ENCODE results near the gene CCDC192. TPM values are rescaled to one million over a fixed set of nuclear protein-coding genes. Genes with fewer than 3 reads are reported as not detected.

CCDC192 gene
- total RNA-seq, 6 experiments from 2014 or later, result not detected

GRCh38 chr5:127919818-127920217 is 216.6 kb downstream of the CCDC192 start:
- ATAC-seq (no peak), DNase-seq (no peak)
- TF ChIP-seq CTCF (IDR thresholded peaks at IDR 0.05), result no peak
- TF ChIP-seq POLR2A (IDR thresholded peaks at IDR 0.05), result no peak
- no peaks in the 10 kb centered on the region for H3K36me3 ChIP-seq
- no peaks in the 10 kb centered on the region for H3K9me3 ChIP-seq
- H3K27me3 ChIP-seq, result no peaks in the 10 kb centered on the region
- intact Hi-C loops (cut with DNase I), result no loop called here
- no peak overlapping the region for H3K4me3 ChIP-seq
- no peak overlapping the region for H3K27ac ChIP-seq
- no peaks in the 10 kb centered on the region for H3K4me1 ChIP-seq

GRCh38 chr5:127920936-127921335 is 217.7 kb downstream of the CCDC192 start:
- TF ChIP-seq POLR2A (IDR thresholded peaks at IDR 0.05) (no peak), CTCF (IDR thresholded peaks at IDR 0.05) (no peak)
- Histone ChIP-seq H3K36me3 (no peaks in the 10 kb centered on the region), H3K27ac (no peak overlapping the region), H3K4me3 (no peak overlapping the region), H3K4me1 (no peaks in the 10 kb centered on the region), H3K9me3 (no peaks in the 10 kb centered on the region), H3K27me3 (no peaks in the 10 kb centered on the region)
- DNase-seq (no peak), ATAC-seq (no peak)
- intact Hi-C loops (cut with DNase I), result no loop called here

GRCh38 chr5:127922603-127923002 is 219.4 kb downstream of the CCDC192 start:
- intact Hi-C loops (cut with DNase I), result no loop called here

GRCh38 chr5:127923804-127924570 is 220.8 kb downstream of the CCDC192 start:
- no peaks in the 10 kb centered on the region for H3K27me3 ChIP-seq
- no peaks in the 10 kb centered on the region for H3K36me3 ChIP-seq
- H3K4me3 ChIP-seq, result no peak overlapping the region
- H3K4me1 ChIP-seq, result no peaks in the 10 kb centered on the region
- 35% methylated on average over 2 of the region's 2 CpGs for WGBS (ENCODE audit: insufficient coverage, low coverage, low lambda C conversion rate, missing lambda C conversion rate)
- intact Hi-C loops (cut with DNase I), result no loop called here
- ATAC-seq (peak in 2 of 4 donors; percentile 26 to 45), DNase-seq (no peak)
- no peak for TF ChIP-seq CTCF (IDR thresholded peaks at IDR 0.05)
- TF ChIP-seq POLR2A (IDR thresholded peaks at IDR 0.05), result no peak
- H3K27ac ChIP-seq, result no peak overlapping the region
- H3K9me3 ChIP-seq, result no peaks in the 10 kb centered on the region

More at GRCh38 chr5:127922603-127923002, 219.4 kb downstream of the CCDC192 start:
- no peak overlapping the region for H3K4me3 ChIP-seq
- no peak for ATAC-seq
- no peaks in the 10 kb centered on the region for H3K36me3 ChIP-seq
- whole genome bisulfite sequencing (ENCODE audit: insufficient coverage, low coverage, low lambda C conversion rate, missing lambda C conversion rate), result 56% methylated on average over 2 of the region's 2 CpGs
- no peaks in the 10 kb centered on the region for H3K9me3 ChIP-seq
- TF ChIP-seq CTCF (IDR thresholded peaks at IDR 0.05) (no peak), POLR2A (IDR thresholded peaks at IDR 0.05) (no peak)
- DNase-seq, result no peak
- H3K27me3 ChIP-seq, result no peaks in the 10 kb centered on the region
- no peak overlapping the region for H3K27ac ChIP-seq
- H3K4me1 ChIP-seq, result no peaks in the 10 kb centered on the region

GRCh38 chr5:127924606-127925005 is 221.4 kb downstream of the CCDC192 start:
- intact Hi-C loops (cut with DNase I), result no loop called here
- TF ChIP-seq POLR2A (IDR thresholded peaks at IDR 0.05), result no peak
- TF ChIP-seq CTCF (IDR thresholded peaks at IDR 0.05), result no peak
- 27% methylated on average over 1 of the region's 1 CpG for WGBS (ENCODE audit: insufficient coverage, low coverage, low lambda C conversion rate, missing lambda C conversion rate)
- no peak overlapping the region for H3K4me3 ChIP-seq
- no peaks in the 10 kb centered on the region for H3K27me3 ChIP-seq
- no peak overlapping the region for H3K27ac ChIP-seq
- no peaks in the 10 kb centered on the region for H3K9me3 ChIP-seq
- ATAC-seq (no peak), DNase-seq (no peak)
- H3K36me3 ChIP-seq, result no peaks in the 10 kb centered on the region
- no peaks in the 10 kb centered on the region for H3K4me1 ChIP-seq
